ENCODE data around the gene DACT1. TPM values are rescaled to one million over a fixed set of nuclear protein-coding genes. Genes with fewer than 3 reads are reported as not detected.

DACT1 gene
- total RNA-seq, 4 donors from 2014 or later = 1.7 to 3.1 TPM; not detected in 2

DNA sequence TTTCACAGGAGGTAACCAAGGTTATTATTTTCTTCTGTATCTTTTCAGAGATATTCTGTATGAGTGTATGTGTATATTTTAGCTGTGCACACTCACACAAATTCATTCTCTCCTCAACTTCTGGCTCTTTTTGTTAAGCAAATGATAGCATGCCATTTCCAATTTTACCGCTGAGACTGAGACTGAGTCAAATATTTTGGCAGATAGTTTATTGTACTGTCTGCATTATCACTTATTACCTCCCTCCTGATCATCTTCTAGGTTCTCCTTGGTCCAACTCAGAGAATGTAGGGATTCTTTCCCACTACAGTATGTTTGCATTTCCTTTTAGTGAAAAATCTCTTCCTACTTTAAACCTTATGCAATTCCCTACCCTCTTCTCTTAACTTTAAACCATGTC, 33.3 kb downstream of the DACT1 start:
- no peak for DNase-seq
- no peaks in the 10 kb centered on the region for H3K36me3 ChIP-seq
- H3K4me1 ChIP-seq = no peaks in the 10 kb centered on the region
- peaks cover 0 to 2% (median 0%) of the 10 kb centered on the region in 4 donors for H3K27me3 ChIP-seq
- H3K27ac ChIP-seq = no peak overlapping the region
- intact Hi-C loops (cut with DNase I) = no loop called here
- no peaks in the 10 kb centered on the region for H3K9me3 ChIP-seq
- WGBS, 2 donors = 43 to 69% methylated on average over 1 of the region's 1 CpG
- TF ChIP-seq POLR2A (IDR thresholded peaks at IDR 0.05) = no peak
- TF ChIP-seq, protein P1, sequence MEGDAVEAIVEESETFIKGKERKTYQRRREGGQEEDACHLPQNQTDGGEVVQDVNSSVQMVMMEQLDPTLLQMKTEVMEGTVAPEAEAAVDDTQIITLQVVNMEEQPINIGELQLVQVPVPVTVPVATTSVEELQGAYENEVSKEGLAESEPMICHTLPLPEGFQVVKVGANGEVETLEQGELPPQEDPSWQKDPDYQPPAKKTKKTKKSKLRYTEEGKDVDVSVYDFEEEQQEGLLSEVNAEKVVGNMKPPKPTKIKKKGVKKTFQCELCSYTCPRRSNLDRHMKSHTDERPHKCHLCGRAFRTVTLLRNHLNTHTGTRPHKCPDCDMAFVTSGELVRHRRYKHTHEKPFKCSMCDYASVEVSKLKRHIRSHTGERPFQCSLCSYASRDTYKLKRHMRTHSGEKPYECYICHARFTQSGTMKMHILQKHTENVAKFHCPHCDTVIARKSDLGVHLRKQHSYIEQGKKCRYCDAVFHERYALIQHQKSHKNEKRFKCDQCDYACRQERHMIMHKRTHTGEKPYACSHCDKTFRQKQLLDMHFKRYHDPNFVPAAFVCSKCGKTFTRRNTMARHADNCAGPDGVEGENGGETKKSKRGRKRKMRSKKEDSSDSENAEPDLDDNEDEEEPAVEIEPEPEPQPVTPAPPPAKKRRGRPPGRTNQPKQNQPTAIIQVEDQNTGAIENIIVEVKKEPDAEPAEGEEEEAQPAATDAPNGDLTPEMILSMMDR (IDR thresholded peaks at IDR 0.05) = no peak
- H3K4me3 ChIP-seq = no peak overlapping the region

DNA sequence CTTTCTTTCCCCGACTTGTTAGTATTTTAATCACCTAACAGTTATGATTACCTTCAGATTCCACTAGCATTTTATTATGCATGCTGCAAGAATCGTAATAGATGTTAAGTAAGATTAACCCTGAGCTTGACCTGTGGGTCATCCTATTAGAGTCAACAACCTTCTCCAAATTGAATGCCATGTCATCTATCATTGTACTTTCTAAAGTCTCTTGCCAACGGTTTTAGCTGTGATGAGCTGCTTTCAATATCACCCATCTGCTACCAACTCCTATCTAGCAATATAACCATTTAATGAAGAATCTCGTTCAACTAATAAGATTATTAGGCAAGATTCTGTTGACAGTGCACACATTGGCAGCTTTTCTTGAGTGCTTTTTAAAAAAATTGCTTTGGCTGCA, 33.7 kb downstream of the DACT1 start:
- WGBS, 2 donors = 52 to 55% methylated on average over 4 of the region's 4 CpGs
- no peak overlapping the region for H3K27ac ChIP-seq
- H3K36me3 ChIP-seq = no peaks in the 10 kb centered on the region
- intact Hi-C loops (cut with DNase I) = no loop called here
- DNase-seq = no peak
- no peaks in the 10 kb centered on the region for H3K4me1 ChIP-seq
- no peaks in the 10 kb centered on the region for H3K9me3 ChIP-seq
- no peak for TF ChIP-seq POLR2A (IDR thresholded peaks at IDR 0.05)
- TF ChIP-seq, protein P1 (IDR thresholded peaks at IDR 0.05) = no peak
- peaks cover 0 to 2% (median 0%) of the 10 kb centered on the region in 4 donors for H3K27me3 ChIP-seq
- no peak overlapping the region for H3K4me3 ChIP-seq

DNA sequence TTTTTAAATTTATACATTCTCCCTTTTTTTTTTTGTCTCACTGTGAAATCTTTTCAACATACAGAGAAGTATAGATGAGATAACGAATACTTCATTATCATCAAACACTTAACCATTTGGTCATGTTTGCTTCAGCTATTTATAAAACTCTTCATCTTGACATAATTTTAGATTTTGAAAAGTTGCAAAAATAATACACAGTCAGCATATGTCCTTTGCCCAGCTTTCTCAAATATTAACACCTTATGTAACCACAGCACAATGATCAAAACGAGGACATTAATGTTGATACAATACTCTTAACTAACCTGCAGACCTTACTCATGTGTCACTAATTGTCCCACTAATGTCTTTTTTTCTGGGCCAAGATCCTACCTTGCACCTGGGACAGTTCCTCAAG, 36.0 kb downstream of the DACT1 start:
- no peak overlapping the region for H3K4me3 ChIP-seq
- no peak overlapping the region for H3K27ac ChIP-seq
- 65 to 74% methylated on average over 2 of the region's 2 CpGs for WGBS, 2 donors
- peaks cover 0 to 2% (median 0%) of the 10 kb centered on the region in 4 donors for H3K27me3 ChIP-seq
- H3K9me3 ChIP-seq = no peaks in the 10 kb centered on the region
- intact Hi-C loops (cut with DNase I) = no loop called here
- no peaks in the 10 kb centered on the region for H3K36me3 ChIP-seq
- no peak for TF ChIP-seq POLR2A (IDR thresholded peaks at IDR 0.05)
- TF ChIP-seq, protein P1 (IDR thresholded peaks at IDR 0.05) = no peak
- no peak for DNase-seq
- no peaks in the 10 kb centered on the region for H3K4me1 ChIP-seq

DNA sequence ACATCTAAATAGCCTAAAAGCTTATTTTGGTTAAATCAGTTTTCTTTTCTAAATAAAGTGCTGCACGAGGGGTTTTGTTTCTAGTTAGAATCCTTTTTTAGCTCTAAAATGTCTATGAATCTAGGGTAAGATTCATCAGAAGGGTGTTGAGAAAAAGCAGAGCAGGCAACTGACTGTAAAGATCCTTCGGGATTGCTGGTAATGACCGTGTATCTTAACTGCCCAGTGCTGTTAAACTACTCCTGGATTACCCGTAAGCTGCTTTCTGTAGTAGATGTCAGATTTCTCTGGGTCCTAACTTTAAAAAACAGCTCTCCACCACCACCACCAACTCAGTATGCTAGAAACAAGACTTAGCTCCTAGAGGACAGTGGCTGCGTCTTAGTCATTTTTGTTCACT, 39.2 kb downstream of the DACT1 start:
- no peak for DNase-seq
- H3K36me3 ChIP-seq = no peaks in the 10 kb centered on the region
- 76 to 85% methylated on average over 5 of the region's 5 CpGs for WGBS, 2 donors
- H3K27me3 ChIP-seq = no peaks in the 10 kb centered on the region
- TF ChIP-seq, protein P1 (IDR thresholded peaks at IDR 0.05) = no peak
- TF ChIP-seq POLR2A (IDR thresholded peaks at IDR 0.05) = no peak
- intact Hi-C loops (cut with DNase I) = no loop called here
- no peak overlapping the region for H3K4me3 ChIP-seq
- no peaks in the 10 kb centered on the region for H3K9me3 ChIP-seq
- H3K27ac ChIP-seq = no peak overlapping the region
- no peaks in the 10 kb centered on the region for H3K4me1 ChIP-seq

DNA sequence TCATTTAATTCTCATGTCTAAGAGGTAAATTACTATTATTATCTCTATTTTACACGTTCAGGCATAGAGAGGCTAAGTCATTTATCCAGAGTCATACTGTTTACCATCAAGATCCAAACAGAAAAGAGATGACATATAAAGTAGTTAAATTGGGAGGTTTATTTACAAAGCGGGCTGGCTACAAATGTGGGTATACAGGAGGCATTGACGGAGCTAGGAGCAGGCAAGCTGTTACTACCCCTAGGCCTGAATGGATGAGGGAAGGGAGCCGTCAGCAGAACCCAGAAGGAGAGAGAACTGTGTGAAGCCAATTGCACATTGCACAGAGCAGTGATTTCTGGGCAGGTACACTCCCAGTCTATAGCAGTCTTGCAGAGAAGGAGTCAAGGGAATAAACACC, 39.8 kb downstream of the DACT1 start:
- TF ChIP-seq, protein P1 (IDR thresholded peaks at IDR 0.05) = no peak
- no peak for TF ChIP-seq POLR2A (IDR thresholded peaks at IDR 0.05)
- Histone ChIP-seq H3K4me1 (no peaks in the 10 kb centered on the region), H3K36me3 (no peaks in the 10 kb centered on the region), H3K9me3 (no peaks in the 10 kb centered on the region), H3K27ac (no peak overlapping the region), H3K4me3 (no peak overlapping the region), H3K27me3 (no peaks in the 10 kb centered on the region)
- DNase-seq = no peak
- 53 to 65% methylated on average over 4 of the region's 4 CpGs for WGBS, 2 donors
- intact Hi-C loops (cut with DNase I) = no loop called here
